Cardiac fibroblast (primary cell): Measurements from ENCODE around the gene KCNMB4.

Experiments
- DNase-seq, 2 donors: peaks; one replicate each; pipeline versions ENCODE4 v3.0.0 to v3.0.0-alpha.2; 2010; ENCODE audit warnings: low read depth in 2 of 2
- H3K4me3 ChIP-seq, 2 donors: replicated peaks in 1 of 2; 1 replicate in 1 of 2; 2 replicates in 1 of 2; pipeline ENCODE4 v1.5.1; 2011; ENCODE audit warnings: low read depth in 2 of 2, low read length in 2 of 2, mild to moderate bottlenecking in 2 of 2, moderate library complexity in 1 of 2
- TF ChIP-seq, protein P1 (sequence below): IDR thresholded peaks from one replicate; pipeline ENCODE4 v1.5.1; 2011; ENCODE audit warnings: low read depth, mild to moderate bottlenecking, low read length, inconsistent platforms

KCNMB4 gene

DNA sequence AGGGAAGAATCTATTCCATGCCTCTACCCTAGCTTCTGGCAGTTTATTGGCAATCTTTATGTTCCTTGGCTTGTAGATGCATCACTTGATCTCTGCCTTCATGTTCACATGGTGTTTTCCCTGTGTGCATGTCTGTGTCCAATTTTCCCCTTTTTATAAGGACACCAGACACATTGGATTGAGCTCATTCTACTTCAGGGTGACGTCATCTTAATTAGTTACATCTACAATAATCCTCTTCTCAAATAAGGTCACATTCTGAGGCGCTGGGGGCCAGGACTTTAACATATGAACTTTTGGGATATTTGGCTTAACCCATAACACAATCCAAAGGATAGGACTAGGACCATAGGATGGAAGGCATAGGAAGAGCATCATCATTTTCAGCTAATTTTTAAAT, 101.4 kb downstream of the KCNMB4 start:
- H3K4me3 ChIP-seq, result no peak overlapping the region
- TF ChIP-seq, protein P1, sequence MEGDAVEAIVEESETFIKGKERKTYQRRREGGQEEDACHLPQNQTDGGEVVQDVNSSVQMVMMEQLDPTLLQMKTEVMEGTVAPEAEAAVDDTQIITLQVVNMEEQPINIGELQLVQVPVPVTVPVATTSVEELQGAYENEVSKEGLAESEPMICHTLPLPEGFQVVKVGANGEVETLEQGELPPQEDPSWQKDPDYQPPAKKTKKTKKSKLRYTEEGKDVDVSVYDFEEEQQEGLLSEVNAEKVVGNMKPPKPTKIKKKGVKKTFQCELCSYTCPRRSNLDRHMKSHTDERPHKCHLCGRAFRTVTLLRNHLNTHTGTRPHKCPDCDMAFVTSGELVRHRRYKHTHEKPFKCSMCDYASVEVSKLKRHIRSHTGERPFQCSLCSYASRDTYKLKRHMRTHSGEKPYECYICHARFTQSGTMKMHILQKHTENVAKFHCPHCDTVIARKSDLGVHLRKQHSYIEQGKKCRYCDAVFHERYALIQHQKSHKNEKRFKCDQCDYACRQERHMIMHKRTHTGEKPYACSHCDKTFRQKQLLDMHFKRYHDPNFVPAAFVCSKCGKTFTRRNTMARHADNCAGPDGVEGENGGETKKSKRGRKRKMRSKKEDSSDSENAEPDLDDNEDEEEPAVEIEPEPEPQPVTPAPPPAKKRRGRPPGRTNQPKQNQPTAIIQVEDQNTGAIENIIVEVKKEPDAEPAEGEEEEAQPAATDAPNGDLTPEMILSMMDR, result no peak
- no peak for DNase-seq

DNA sequence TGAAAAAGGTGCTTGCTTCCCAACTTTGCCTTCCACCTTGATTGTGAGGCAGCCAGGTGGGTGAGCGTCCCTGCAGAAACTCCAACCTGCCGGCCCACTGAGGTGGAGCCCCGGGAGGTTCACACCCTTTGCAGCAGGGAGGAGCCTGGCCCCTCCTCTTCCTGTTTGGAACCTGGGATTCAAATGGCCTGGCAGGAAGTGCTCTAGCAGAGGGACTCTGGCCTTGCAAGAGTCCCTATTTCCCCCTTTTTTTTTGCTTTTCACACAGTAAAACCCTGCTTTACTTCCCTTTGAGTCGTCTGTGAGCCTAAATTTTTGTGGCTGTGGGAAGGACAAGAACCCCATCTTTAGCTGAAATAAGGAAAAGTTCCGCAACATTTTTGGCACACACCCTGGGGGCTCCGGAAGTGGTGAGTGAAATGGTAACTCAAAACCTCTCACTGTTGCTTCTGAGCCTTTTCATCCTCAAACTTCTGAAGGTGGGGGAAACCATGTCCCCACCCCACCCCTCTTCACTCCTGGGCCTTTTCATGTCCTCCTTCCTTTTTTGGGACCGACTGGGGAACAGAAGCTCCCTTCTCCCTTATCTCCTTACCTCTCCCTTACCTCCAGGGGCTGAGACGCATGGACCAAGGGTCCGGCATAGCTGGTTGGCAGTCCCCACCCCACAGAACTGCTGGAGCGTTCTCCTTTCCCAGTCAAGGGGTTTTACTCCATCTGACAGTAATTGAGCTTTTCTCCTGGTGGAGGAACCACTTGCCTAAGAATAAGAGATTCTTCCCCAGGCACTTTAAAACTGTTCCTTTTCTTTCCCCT, 102.0 kb downstream of the KCNMB4 start:
- TF ChIP-seq, protein P1, result no peak
- no peak overlapping the region for H3K4me3 ChIP-seq
- DNase-seq, result no peak

DNA sequence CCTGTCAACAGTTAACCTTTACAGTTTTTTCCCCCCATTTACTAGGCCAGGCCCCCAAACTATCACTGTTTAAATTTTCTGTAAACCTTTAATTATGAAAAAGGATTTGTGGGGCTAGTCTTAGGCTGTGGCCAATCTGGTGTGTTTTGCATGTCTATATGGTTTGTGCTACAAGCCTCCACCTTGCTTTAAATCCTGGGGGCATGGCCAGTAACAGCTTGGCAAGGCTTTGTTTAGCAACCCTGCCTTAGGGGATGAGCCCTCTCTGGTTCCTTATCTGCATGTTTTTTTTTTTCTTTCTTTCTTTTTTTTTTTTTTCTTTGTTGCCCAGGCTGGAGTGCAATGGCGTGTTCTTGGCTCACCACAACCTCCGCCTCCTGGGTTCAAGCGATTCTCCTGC, 102.7 kb downstream of the KCNMB4 start:
- H3K4me3 ChIP-seq, result no peak overlapping the region
- no peak for DNase-seq
- TF ChIP-seq, protein P1, result no peak

DNA sequence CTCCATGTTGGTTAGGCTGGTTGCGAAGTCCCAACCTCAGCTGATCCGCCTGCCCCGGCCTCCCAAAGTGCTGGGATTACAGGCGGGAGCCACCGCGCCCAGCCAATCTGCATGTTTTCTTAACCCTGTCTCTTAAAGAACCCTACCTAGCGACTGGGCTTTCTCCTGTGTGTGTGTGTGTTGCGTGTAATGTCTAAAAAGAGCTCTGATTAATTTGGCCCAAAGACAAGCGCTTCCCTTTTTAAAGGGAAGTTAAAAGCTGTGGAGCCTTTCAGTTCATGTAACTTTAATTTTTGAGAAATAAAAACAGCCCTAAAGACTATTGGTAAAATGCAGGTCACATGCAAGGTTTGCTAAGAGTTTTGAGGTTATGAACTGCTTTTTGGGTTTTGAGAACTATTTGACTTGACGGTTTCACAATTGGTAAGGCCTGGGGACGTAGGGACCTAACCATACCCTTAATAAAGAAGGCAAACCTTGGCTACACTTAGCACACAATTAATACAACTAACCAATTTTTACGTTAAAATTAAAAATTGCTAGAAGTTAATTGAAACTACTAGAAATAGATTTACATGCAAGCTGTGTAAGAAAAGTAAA, 103.2 kb downstream of the KCNMB4 start:
- TF ChIP-seq, protein P1, result no peak
- no peak overlapping the region for H3K4me3 ChIP-seq
- no peak for DNase-seq

DNA sequence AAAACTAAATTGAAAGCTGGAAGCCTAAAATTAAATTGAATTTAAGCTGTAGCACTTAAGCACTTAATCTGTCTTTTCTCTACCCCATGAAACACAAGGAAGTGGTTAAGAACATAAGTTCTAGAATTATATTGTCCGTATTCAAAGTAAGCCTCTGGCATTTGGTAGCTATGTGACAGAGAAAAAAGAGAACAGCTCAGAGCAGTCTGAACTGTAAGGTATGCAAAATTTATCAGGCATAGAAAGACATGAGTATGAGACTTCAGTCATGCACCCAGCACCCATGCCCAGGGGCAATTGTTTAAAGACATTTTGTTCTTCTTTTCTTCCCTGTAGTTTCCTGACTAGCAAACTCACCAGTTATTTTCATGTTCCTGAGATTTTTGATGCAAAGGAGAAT, 116.7 kb downstream of the KCNMB4 start:
- no peak overlapping the region for H3K4me3 ChIP-seq
- TF ChIP-seq, protein P1, result no peak
- no peak for DNase-seq
